HFFc6 (cell line): ENCODE results near the gene CTSC. TPM values are rescaled to one million over a fixed set of nuclear protein-coding genes. Genes with fewer than 3 reads are reported as not detected.

Experiments
- DNase-seq: peaks from one replicate; pipeline ENCODE4 v3.0.0-alpha.2; 2018
- H3K27ac Mint-ChIP-seq: 2 replicates; pipeline ENCODE4 v1.8.0; 2020; ENCODE audit warnings: mild to moderate bottlenecking, mixed read lengths
- H3K27me3 Mint-ChIP-seq: 2 replicates; pipeline ENCODE4 v1.8.0; 2021; ENCODE audit warnings: mild to moderate bottlenecking, moderate library complexity, mixed read lengths; ENCODE audit not compliant: insufficient read depth
- H3K36me3 Mint-ChIP-seq: 2 replicates; pipeline ENCODE4 v1.8.0; 2021; ENCODE audit warnings: low read depth, mixed read lengths
- H3K4me1 Mint-ChIP-seq: 2 replicates; pipeline ENCODE4 v1.8.0; 2020; ENCODE audit warnings: low read depth, mixed read lengths
- H3K4me3 Mint-ChIP-seq: 2 replicates; pipeline ENCODE4 v1.8.0; 2020; ENCODE audit warnings: mild to moderate bottlenecking, moderate library complexity, mixed read lengths
- H3K9me3 Mint-ChIP-seq: 2 replicates; pipeline ENCODE4 v1.8.0; 2020; ENCODE audit warnings: mild to moderate bottlenecking, mixed read lengths
- total RNA-seq, 6 experiments: library from RNA; stranded (reverse); fragmentation: NEBNext Ultra II Directional; extraction: Animal tissue kit (Norgen Biotek cat#: 25700); gene quantifications; 2 replicates in 1 of 6; 3 replicates in 5 of 6; pipeline ENCODE4 v1.2.3, GENCODE V29; 2021
- TF ChIP-seq, protein P1 (sequence below): fragments of 200-600 bp; sonication (generic); IDR thresholded peaks from 2 replicates; pipeline ENCODE4 v1.5.0; 2021; ENCODE audit warnings: antibody characterized with exemption, mild to moderate bottlenecking

The CTSC gene
- total RNA-seq, 6 experiments from 2014 or later, result 234 to 406 (median 384) TPM

DNA sequence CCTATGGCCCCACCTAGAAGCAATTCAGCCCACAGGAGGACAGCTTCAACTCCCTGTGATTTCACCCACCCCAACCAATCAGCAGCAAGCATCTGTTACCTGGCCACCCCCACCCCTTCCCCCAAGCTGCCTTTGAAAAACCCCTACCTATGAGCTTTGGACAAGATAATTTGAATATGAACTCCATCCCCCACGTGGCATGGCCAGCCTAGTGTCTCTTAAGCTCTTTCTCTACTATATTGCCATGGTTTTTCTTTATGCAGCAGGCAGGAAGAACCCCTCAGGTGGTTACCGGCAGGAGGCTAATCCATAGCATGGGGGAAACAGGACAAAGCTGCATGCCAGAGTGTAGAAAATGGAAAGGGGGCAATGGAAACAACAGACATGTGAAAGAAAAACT lies 29.0 kb downstream of the CTSC start:
- H3K4me3 Mint-ChIP-seq, result no peak overlapping the region
- DNase-seq, result no peak
- no peaks in the 10 kb centered on the region for H3K9me3 Mint-ChIP-seq
- H3K36me3 Mint-ChIP-seq, result peaks cover 38% of the 10 kb centered on the region
- TF ChIP-seq, protein P1, sequence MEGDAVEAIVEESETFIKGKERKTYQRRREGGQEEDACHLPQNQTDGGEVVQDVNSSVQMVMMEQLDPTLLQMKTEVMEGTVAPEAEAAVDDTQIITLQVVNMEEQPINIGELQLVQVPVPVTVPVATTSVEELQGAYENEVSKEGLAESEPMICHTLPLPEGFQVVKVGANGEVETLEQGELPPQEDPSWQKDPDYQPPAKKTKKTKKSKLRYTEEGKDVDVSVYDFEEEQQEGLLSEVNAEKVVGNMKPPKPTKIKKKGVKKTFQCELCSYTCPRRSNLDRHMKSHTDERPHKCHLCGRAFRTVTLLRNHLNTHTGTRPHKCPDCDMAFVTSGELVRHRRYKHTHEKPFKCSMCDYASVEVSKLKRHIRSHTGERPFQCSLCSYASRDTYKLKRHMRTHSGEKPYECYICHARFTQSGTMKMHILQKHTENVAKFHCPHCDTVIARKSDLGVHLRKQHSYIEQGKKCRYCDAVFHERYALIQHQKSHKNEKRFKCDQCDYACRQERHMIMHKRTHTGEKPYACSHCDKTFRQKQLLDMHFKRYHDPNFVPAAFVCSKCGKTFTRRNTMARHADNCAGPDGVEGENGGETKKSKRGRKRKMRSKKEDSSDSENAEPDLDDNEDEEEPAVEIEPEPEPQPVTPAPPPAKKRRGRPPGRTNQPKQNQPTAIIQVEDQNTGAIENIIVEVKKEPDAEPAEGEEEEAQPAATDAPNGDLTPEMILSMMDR, result no peak
- H3K27me3 Mint-ChIP-seq, result no peaks in the 10 kb centered on the region
- no peak overlapping the region for H3K27ac Mint-ChIP-seq
- H3K4me1 Mint-ChIP-seq, result peaks cover 40% of the 10 kb centered on the region

DNA sequence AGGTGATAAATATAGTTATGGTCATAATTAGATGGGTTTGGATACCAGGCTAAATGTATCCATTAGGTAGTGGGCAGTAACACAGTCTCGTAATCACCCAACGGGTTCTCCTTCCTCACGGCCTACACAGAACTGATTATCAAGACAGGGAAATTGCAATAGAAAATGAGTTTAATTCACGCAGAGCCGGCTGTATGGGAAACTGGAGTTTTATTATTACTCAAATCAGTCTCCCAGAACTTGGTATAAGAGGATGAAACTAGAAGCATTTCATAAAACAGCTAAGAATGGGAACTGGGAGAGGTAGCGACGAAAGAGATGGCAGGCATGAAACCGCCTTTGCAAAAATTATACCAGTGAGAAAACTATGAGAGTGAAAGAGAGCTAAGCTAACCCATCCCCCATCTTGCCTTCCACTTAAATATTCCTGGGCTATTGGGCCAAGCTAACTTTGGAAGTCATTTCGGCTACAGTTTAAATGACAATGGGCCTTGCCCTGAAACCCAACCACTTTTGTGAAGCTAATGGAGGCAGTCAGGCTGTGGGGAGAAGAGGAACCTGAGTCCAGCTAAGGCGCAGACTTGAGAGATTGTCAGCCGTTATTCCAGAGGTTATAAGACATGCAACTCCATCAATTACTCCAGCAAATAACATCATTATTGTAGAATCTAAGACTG lies 29.6 kb downstream of the CTSC start:
- H3K36me3 Mint-ChIP-seq, result peaks cover 45% of the 10 kb centered on the region
- H3K4me3 Mint-ChIP-seq, result no peak overlapping the region
- peaks cover 36% of the 10 kb centered on the region for H3K4me1 Mint-ChIP-seq
- TF ChIP-seq, protein P1, result no peak
- H3K27me3 Mint-ChIP-seq, result no peaks in the 10 kb centered on the region
- no peaks in the 10 kb centered on the region for H3K9me3 Mint-ChIP-seq
- no peak overlapping the region for H3K27ac Mint-ChIP-seq
- DNase-seq, result no peak

DNA sequence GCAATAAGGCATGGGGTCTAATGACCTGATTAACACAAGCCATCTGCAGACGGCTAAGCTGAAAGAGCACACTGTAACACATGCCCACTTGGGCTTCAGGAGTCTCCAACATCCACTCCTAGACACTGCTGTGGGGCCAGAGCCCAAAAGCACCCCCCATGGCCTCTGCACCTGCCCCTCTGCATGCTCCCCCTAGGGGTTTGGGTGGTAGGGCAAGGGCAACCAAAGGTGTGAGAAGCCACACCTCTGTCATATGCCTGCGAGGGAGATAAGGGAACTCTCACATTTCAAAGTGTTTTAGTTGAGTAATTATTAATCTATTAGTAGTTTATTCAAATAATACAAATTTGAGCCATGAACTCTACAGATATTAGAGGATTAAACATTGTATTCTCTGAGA lies 30.8 kb downstream of the CTSC start:
- DNase-seq, result no peak
- Mint-ChIP-seq H3K4me3 (no peak overlapping the region), H3K27me3 (no peaks in the 10 kb centered on the region), H3K27ac (no peak overlapping the region), H3K4me1 (peaks cover 34% of the 10 kb centered on the region), H3K9me3 (no peaks in the 10 kb centered on the region), H3K36me3 (peaks cover 49% of the 10 kb centered on the region)
- TF ChIP-seq, protein P1, result peak; percentile 15; the same call in 1 of the 2 replicates

DNA sequence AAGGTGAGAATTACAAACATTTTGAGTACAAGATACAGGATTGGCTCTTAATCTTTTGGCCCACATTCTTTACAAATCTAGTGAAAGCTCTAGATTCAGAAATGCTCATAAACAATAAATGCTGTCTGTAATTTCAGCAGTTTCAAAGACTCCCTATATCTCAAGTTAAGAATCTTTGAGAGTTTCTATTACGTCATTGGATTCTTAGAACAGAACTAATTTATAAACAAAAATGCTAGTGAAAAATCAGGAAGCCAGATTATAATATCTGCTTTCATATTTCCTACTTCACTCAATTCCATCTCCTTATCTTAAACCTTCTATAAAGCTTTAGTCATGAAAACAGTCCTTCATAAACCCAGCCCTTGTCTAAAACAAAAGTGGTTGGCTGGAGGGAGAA lies 32.1 kb downstream of the CTSC start:
- DNase-seq, result no peak
- Mint-ChIP-seq H3K9me3 (no peaks in the 10 kb centered on the region), H3K4me3 (no peak overlapping the region), H3K27ac (no peak overlapping the region), H3K27me3 (no peaks in the 10 kb centered on the region), H3K36me3 (peaks cover 55% of the 10 kb centered on the region), H3K4me1 (peaks cover 33% of the 10 kb centered on the region)
- TF ChIP-seq, protein P1, result no peak

DNA sequence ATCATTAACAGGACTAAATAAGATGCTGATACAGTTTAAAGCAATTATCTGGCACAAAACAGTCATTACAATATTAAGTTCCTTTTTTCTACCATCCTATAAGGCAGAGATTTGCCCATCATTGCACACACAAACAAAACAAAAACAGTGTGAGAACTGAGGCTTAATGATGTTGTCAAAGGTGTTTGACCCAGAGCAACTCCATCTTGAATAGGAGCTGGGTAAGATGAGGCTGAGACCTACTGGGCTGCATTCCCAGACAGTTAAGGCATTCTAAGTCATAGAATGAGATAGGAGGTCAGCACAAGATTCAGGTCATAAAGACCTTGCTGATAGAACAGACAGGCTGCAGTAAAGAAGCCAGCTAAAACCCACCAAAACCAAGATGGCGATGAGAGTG lies 33.2 kb downstream of the CTSC start:
- H3K4me3 Mint-ChIP-seq, result no peak overlapping the region
- no peak for DNase-seq
- H3K27ac Mint-ChIP-seq, result no peak overlapping the region
- H3K36me3 Mint-ChIP-seq, result peaks cover 55% of the 10 kb centered on the region
- TF ChIP-seq, protein P1, result no peak
- peaks cover 25% of the 10 kb centered on the region for H3K4me1 Mint-ChIP-seq
- H3K27me3 Mint-ChIP-seq, result no peaks in the 10 kb centered on the region
- no peaks in the 10 kb centered on the region for H3K9me3 Mint-ChIP-seq
